Embryonic facial prominence (tissue), 1 donor: ENCODE data around the gene TEX13D.
"Not testable (repeated sequence)": the region's sequence is repeated elsewhere in the genome, so short reads cannot be mapped to it uniquely, and the experiment has no call there.

Source experiments
- DNase-seq: peaks from one replicate; pipeline ENCODE4 v3.0.0-alpha.2; 2016; ENCODE audit errors: extremely low spot score

The TEX13D gene

GRCh38 chrX:124332481-124333424 is at the start of gene TEX13D:
TSS of gene TEX13D (plus strand) at chrX:124332660. CDS start at chrX:124332918, 258 bp downstream.
- no peak for DNase-seq

- DNase-seq = no peak
Measured at GRCh38 chrX:124289443-124289842, 43.0 kb upstream of the TEX13D start.

- DNase-seq = no peak
Measured at GRCh38 chrX:124293810-124294209, 38.6 kb upstream of the TEX13D start.

- not testable (repeated sequence) for DNase-seq
Measured at GRCh38 chrX:124299323-124299722, 33.1 kb upstream of the TEX13D start.

GRCh38 chrX:124300405-124300804 is 32.1 kb upstream of the TEX13D start:
- DNase-seq = no peak

- no peak for DNase-seq
Measured at GRCh38 chrX:124307253-124307907, 25.1 kb upstream of the TEX13D start.

GRCh38 chrX:124325732-124326131 is 6.7 kb upstream of the TEX13D start:
- no peak for DNase-seq

- DNase-seq = no peak
Measured at GRCh38 chrX:124328765-124329164, 3.7 kb upstream of the TEX13D start.

GRCh38 chrX:124333862-124334261 is 1.4 kb downstream of the TEX13D start:
- DNase-seq = no peak

- DNase-seq = not testable (repeated sequence)
Measured at GRCh38 chrX:124334555-124334954, 2.1 kb downstream of the TEX13D start.

GRCh38 chrX:124335598-124335997 is 3.1 kb downstream of the TEX13D start:
- DNase-seq = no peak

GRCh38 chrX:124337916-124338315 is 5.5 kb downstream of the TEX13D start:
- no peak for DNase-seq

- no peak for DNase-seq
Measured at GRCh38 chrX:124338733-124339514, 6.5 kb downstream of the TEX13D start.

- DNase-seq = no peak
Measured at GRCh38 chrX:124341396-124342132, 9.1 kb downstream of the TEX13D start.

GRCh38 chrX:124342174-124342867 is 9.9 kb downstream of the TEX13D start:
- no peak for DNase-seq

- DNase-seq = no peak
Measured at GRCh38 chrX:124343016-124343415, 10.6 kb downstream of the TEX13D start.

- DNase-seq = no peak
Measured at GRCh38 chrX:124344246-124344645, 11.8 kb downstream of the TEX13D start.

GRCh38 chrX:124346117-124346876 is 13.8 kb downstream of the TEX13D start, which contains the start of gene SH2D1A:
TSS of gene SH2D1A (plus strand) at chrX:124346563. CDS start at chrX:124346643, 80 bp downstream.
- no peak for DNase-seq

GRCh38 chrX:124346877-124347241 is 14.4 kb downstream of the TEX13D start:
- no peak for DNase-seq

GRCh38 chrX:124347242-124347641 is 14.8 kb downstream of the TEX13D start:
- no peak for DNase-seq
